Activated T-helper 2 cell treated with anti-CD3 and anti-CD28 coated beads, Interferon-gamma antibody, Interleukin-2, Interleukin-4, amounts not matched to agents 10 μg/mL and 5 μg/mL and 100 μg/mL, durations not matched to agents 14 hours and 24 hours and 36 hours (primary cell): ENCODE data around the gene FLT3LG. TPM values are rescaled to one million over a fixed set of nuclear protein-coding genes. Genes with fewer than 3 reads are reported as not detected.

Experiments
- DNase-seq: peaks from one replicate; pipeline ENCODE4 v3.0.0; 2021; ENCODE audit warnings: low spot score
- H3K27ac Mint-ChIP-seq: one replicate; pipeline ENCODE4 v1.8.0; 2021; ENCODE audit warnings: mixed read lengths
- H3K27me3 Mint-ChIP-seq: one replicate; pipeline ENCODE4 v1.8.0; 2021; ENCODE audit warnings: low read depth, mixed read lengths
- H3K36me3 Mint-ChIP-seq: one replicate; pipeline ENCODE4 v1.8.0; 2021; ENCODE audit warnings: low read depth, mixed read lengths
- H3K4me1 Mint-ChIP-seq: one replicate; pipeline ENCODE4 v1.8.0; 2021; ENCODE audit warnings: low read depth, mixed read lengths
- H3K4me3 Mint-ChIP-seq: one replicate; pipeline ENCODE4 v1.8.0; 2021; ENCODE audit warnings: low read depth, mild to moderate bottlenecking, moderate library complexity, mixed read lengths
- H3K9me3 Mint-ChIP-seq: one replicate; pipeline ENCODE4 v1.8.0; 2021; ENCODE audit warnings: mixed read lengths
- intact Hi-C: fragments of 100-400 bp; cut with micrococcal nuclease; formaldehyde crosslinking; loops from one replicate; pipeline ENCODE4 v1.15.1; 2023
- total RNA-seq: library from RNA; stranded (reverse); gene quantifications from 2 replicates; pipeline ENCODE4 v1.2.3, GENCODE V29; 2022

Gene FLT3LG
- total RNA-seq, 1 donor from 2014 or later, result 49.3 TPM

GRCh38 chr19:49499030-49499670, 25.1 kb downstream of the FLT3LG start:
- Mint-ChIP-seq H3K27ac (peak overlapping the region; percentile 94), H3K27me3 (no peaks in the 10 kb centered on the region), H3K36me3 (peaks cover 44% of the 10 kb centered on the region), H3K4me3 (peak overlapping the region; percentile 98), H3K4me1 (peaks cover 40% of the 10 kb centered on the region), H3K9me3 (no peaks in the 10 kb centered on the region)
- intact Hi-C loops, result loop anchor here (5.0 kb wide), 1 partner anchor 47 kb away; the partner anchor contains the start of genes ALDH16A1 and PIH1D1
- DNase-seq, result no peak

GRCh38 chr19:49502866-49503581, 29.0 kb downstream of the FLT3LG start:
- intact Hi-C loops, result no loop called here
- Mint-ChIP-seq H3K4me3 (no peak overlapping the region), H3K27ac (no peak overlapping the region), H3K36me3 (peaks cover 25% of the 10 kb centered on the region), H3K9me3 (no peaks in the 10 kb centered on the region), H3K4me1 (peaks cover 38% of the 10 kb centered on the region), H3K27me3 (no peaks in the 10 kb centered on the region)
- peak; percentile 59 for DNase-seq

GRCh38 chr19:49503582-49503962, 29.6 kb downstream of the FLT3LG start:
- DNase-seq, result no peak
- H3K4me1 Mint-ChIP-seq, result peaks cover 34% of the 10 kb centered on the region
- no peaks in the 10 kb centered on the region for H3K9me3 Mint-ChIP-seq
- peaks cover 20% of the 10 kb centered on the region for H3K36me3 Mint-ChIP-seq
- no peak overlapping the region for H3K4me3 Mint-ChIP-seq
- no peak overlapping the region for H3K27ac Mint-ChIP-seq
- intact Hi-C loops, result no loop called here
- no peaks in the 10 kb centered on the region for H3K27me3 Mint-ChIP-seq

GRCh38 chr19:49506575-49507105, 32.6 kb downstream of the FLT3LG start:
- Mint-ChIP-seq H3K4me3 (no peak overlapping the region), H3K36me3 (no peaks in the 10 kb centered on the region), H3K4me1 (peaks cover 14% of the 10 kb centered on the region), H3K27me3 (peaks cover 4% of the 10 kb centered on the region), H3K9me3 (no peaks in the 10 kb centered on the region), H3K27ac (no peak overlapping the region)
- intact Hi-C loops, result loop anchor here (1.0 kb wide), 2 partner anchors 41 to 64 kb away; no protein-coding TSS in a partner anchor
- peak; percentile 69 for DNase-seq

- H3K4me1 Mint-ChIP-seq, result peaks cover 15% of the 10 kb centered on the region
- H3K27ac Mint-ChIP-seq, result no peak overlapping the region
- DNase-seq, result no peak
- H3K9me3 Mint-ChIP-seq, result no peaks in the 10 kb centered on the region
- peaks cover 10% of the 10 kb centered on the region for H3K27me3 Mint-ChIP-seq
- no peak overlapping the region for H3K4me3 Mint-ChIP-seq
- intact Hi-C loops, result no loop called here
- H3K36me3 Mint-ChIP-seq, result no peaks in the 10 kb centered on the region
These were observed 33.9 kb downstream of the FLT3LG start for GRCh38 chr19:49507803-49508494.

- DNase-seq, result no peak
These were observed 39.1 kb downstream of the FLT3LG start for GRCh38 chr19:49512970-49513745.

GRCh38 chr19:49513746-49514118, 39.7 kb downstream of the FLT3LG start:
- intact Hi-C loops, result no loop called here
- Mint-ChIP-seq H3K36me3 (no peaks in the 10 kb centered on the region), H3K4me1 (peaks cover 20% of the 10 kb centered on the region), H3K9me3 (no peaks in the 10 kb centered on the region), H3K27me3 (peaks cover 19% of the 10 kb centered on the region), H3K27ac (peak overlapping the region; percentile 63), H3K4me3 (peak overlapping the region; percentile 71)
- no peak for DNase-seq

More at GRCh38 chr19:49512970-49513745, 39.1 kb downstream of the FLT3LG start:
- Mint-ChIP-seq H3K36me3 (no peaks in the 10 kb centered on the region), H3K4me3 (peak overlapping the region; percentile 71), H3K27me3 (peaks cover 19% of the 10 kb centered on the region), H3K9me3 (no peaks in the 10 kb centered on the region), H3K4me1 (peaks cover 20% of the 10 kb centered on the region), H3K27ac (peak overlapping the region; percentile 63)
- intact Hi-C loops, result no loop called here

- Mint-ChIP-seq H3K36me3 (no peaks in the 10 kb centered on the region), H3K4me1 (peaks cover 20% of the 10 kb centered on the region), H3K4me3 (peak overlapping the region; percentile 71), H3K27me3 (peaks cover 21% of the 10 kb centered on the region), H3K27ac (no peak overlapping the region), H3K9me3 (no peaks in the 10 kb centered on the region)
- intact Hi-C loops, result no loop called here
- DNase-seq, result no peak
These were observed 40.1 kb downstream of the FLT3LG start for GRCh38 chr19:49514151-49514550.

GRCh38 chr19:49515767-49516166, 41.8 kb downstream of the FLT3LG start:
- Mint-ChIP-seq H3K4me3 (no peak overlapping the region), H3K36me3 (no peaks in the 10 kb centered on the region), H3K27ac (no peak overlapping the region), H3K9me3 (no peaks in the 10 kb centered on the region), H3K4me1 (peaks cover 20% of the 10 kb centered on the region), H3K27me3 (peaks cover 26% of the 10 kb centered on the region)
- no peak for DNase-seq
- intact Hi-C loops, result no loop called here

- H3K9me3 Mint-ChIP-seq, result no peaks in the 10 kb centered on the region
- intact Hi-C loops, result no loop called here
These were observed 44.0 kb downstream of the FLT3LG start for GRCh38 chr19:49518033-49518432.

GRCh38 chr19:49520705-49521319, 46.8 kb downstream of the FLT3LG start:
- no peaks in the 10 kb centered on the region for H3K36me3 Mint-ChIP-seq
- H3K27me3 Mint-ChIP-seq, result peaks cover 9% of the 10 kb centered on the region
- no peak for DNase-seq
- peaks cover 2% of the 10 kb centered on the region for H3K4me1 Mint-ChIP-seq
- H3K27ac Mint-ChIP-seq, result no peak overlapping the region
- intact Hi-C loops, result no loop called here
- H3K4me3 Mint-ChIP-seq, result no peak overlapping the region
- no peaks in the 10 kb centered on the region for H3K9me3 Mint-ChIP-seq

More at GRCh38 chr19:49518033-49518432, 44.0 kb downstream of the FLT3LG start:
- DNase-seq, result no peak
- Mint-ChIP-seq H3K4me1 (peaks cover 9% of the 10 kb centered on the region), H3K27ac (no peak overlapping the region), H3K27me3 (peaks cover 16% of the 10 kb centered on the region), H3K36me3 (no peaks in the 10 kb centered on the region), H3K4me3 (no peak overlapping the region)
